ENCODE data around the gene CHRNA9. TPM values are rescaled to one million over a fixed set of nuclear protein-coding genes. Genes with fewer than 3 reads are reported as not detected.

The CHRNA9 gene
- total RNA-seq, 1 donor from 2014 or later, result not detected

DNA sequence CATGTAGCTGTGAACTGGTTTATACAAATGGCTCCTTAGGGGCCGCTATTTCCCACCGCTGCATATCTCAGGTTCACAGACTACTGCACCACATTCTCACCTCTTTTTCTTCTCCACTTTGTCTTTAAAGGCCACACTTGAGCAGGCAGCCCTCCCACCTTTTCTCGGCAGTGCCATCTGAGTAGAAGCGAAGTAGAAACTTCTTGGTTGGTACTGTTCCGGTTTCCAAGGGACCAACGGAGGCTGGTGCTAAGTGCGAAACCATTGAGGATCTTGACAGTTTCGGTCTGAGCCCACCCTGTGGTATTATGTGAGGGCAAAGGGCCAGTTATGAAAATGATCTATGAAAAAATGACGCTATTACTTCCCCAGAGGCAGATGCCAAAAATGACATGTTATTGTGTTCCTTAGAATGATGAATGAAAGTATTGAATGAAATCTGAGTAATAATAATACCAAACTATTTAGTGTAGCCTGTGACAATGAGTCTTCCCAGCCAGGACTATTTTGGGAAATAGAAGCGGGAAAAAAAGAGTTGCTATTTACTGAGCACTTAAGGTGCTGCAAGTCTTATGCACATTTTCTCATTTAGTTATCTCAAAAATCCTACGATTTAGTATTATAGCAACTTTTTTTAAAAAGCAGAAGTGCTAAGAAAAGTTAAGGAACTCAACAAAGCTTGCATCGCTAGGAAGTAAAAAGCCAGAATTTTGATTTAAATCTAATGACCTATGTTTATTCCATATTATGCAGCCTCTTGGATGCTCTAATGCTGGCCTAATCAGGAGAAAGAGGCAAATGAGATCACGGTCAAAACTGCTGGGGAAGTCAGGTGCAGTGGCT, 29.6 kb upstream of the CHRNA9 start:
- H3K4me1 Mint-ChIP-seq (ENCODE audit: unreplicated experiment), result peaks cover 29% of the 10 kb centered on the region
- peaks cover 3% of the 10 kb centered on the region for H3K27me3 Mint-ChIP-seq (ENCODE audit: unreplicated experiment)
- no peak for DNase-seq (ENCODE audit: low spot score)
- no peaks in the 10 kb centered on the region for H3K9me3 Mint-ChIP-seq (ENCODE audit: unreplicated experiment)
- TF ChIP-seq, protein P1, sequence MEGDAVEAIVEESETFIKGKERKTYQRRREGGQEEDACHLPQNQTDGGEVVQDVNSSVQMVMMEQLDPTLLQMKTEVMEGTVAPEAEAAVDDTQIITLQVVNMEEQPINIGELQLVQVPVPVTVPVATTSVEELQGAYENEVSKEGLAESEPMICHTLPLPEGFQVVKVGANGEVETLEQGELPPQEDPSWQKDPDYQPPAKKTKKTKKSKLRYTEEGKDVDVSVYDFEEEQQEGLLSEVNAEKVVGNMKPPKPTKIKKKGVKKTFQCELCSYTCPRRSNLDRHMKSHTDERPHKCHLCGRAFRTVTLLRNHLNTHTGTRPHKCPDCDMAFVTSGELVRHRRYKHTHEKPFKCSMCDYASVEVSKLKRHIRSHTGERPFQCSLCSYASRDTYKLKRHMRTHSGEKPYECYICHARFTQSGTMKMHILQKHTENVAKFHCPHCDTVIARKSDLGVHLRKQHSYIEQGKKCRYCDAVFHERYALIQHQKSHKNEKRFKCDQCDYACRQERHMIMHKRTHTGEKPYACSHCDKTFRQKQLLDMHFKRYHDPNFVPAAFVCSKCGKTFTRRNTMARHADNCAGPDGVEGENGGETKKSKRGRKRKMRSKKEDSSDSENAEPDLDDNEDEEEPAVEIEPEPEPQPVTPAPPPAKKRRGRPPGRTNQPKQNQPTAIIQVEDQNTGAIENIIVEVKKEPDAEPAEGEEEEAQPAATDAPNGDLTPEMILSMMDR (IDR thresholded peaks at IDR 0.05; ENCODE audit: unreplicated experiment), result no peak
- H3K36me3 Mint-ChIP-seq (ENCODE audit: low read depth, unreplicated experiment), result peaks cover 6% of the 10 kb centered on the region
- H3K27ac Mint-ChIP-seq (ENCODE audit: unreplicated experiment), result no peak overlapping the region
- H3K4me3 Mint-ChIP-seq (ENCODE audit: unreplicated experiment), result no peak overlapping the region

DNA sequence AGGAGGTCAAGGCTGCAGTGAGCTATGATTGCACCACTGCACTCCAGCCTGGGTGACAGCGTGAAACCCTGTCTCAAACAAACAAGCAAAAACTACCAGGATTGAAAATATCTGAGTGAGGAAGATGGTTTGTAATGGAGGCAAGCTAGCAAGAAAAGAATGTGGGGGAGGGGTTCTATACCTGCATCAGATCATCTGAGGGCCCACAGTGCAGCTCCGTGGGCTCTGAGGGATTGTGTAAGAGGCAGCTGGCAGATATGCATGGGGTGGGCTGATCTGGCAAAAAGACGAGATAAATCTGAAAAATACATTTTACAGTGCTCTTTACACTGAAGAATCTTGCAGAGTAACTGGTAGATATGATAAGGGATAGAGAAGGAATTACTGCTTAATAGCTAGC, 28.9 kb upstream of the CHRNA9 start:
- DNase-seq (ENCODE audit: low spot score), result no peak
- TF ChIP-seq, protein P1 (IDR thresholded peaks at IDR 0.05; ENCODE audit: unreplicated experiment), result no peak
- Mint-ChIP-seq H3K36me3 (ENCODE audit: low read depth, unreplicated experiment) (peaks cover 6% of the 10 kb centered on the region), H3K27me3 (ENCODE audit: unreplicated experiment) (peaks cover 9% of the 10 kb centered on the region), H3K4me3 (ENCODE audit: unreplicated experiment) (no peak overlapping the region), H3K4me1 (ENCODE audit: unreplicated experiment) (peaks cover 36% of the 10 kb centered on the region), H3K9me3 (ENCODE audit: unreplicated experiment) (no peaks in the 10 kb centered on the region), H3K27ac (ENCODE audit: unreplicated experiment) (peak overlapping the region; percentile 53)

DNA sequence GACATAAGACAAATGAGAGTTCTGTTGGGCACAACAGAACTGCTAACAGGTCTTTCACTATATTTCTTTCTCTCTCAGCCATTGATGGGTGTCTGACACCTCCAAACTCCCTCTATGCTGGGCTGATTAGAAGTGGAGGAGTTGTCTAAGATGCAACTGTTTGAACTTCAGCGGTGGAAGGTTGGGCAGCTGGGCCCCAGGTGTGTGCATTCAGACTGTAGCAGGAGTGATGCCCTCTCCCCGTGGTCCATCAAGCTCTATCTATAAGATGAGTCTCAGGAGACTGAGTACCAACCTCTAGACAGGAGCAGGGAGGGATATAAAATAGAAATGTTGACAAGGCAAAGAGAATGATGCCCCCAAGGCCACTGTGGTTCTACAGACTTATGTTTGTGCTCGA, 28.2 kb upstream of the CHRNA9 start:
- TF ChIP-seq, protein P1 (IDR thresholded peaks at IDR 0.05; ENCODE audit: unreplicated experiment), result no peak
- H3K27ac Mint-ChIP-seq (ENCODE audit: unreplicated experiment), result no peak overlapping the region
- H3K4me1 Mint-ChIP-seq (ENCODE audit: unreplicated experiment), result peaks cover 43% of the 10 kb centered on the region
- H3K4me3 Mint-ChIP-seq (ENCODE audit: unreplicated experiment), result no peak overlapping the region
- peaks cover 11% of the 10 kb centered on the region for H3K27me3 Mint-ChIP-seq (ENCODE audit: unreplicated experiment)
- H3K9me3 Mint-ChIP-seq (ENCODE audit: unreplicated experiment), result no peaks in the 10 kb centered on the region
- no peak for DNase-seq (ENCODE audit: low spot score)
- H3K36me3 Mint-ChIP-seq (ENCODE audit: low read depth, unreplicated experiment), result peaks cover 6% of the 10 kb centered on the region

DNA sequence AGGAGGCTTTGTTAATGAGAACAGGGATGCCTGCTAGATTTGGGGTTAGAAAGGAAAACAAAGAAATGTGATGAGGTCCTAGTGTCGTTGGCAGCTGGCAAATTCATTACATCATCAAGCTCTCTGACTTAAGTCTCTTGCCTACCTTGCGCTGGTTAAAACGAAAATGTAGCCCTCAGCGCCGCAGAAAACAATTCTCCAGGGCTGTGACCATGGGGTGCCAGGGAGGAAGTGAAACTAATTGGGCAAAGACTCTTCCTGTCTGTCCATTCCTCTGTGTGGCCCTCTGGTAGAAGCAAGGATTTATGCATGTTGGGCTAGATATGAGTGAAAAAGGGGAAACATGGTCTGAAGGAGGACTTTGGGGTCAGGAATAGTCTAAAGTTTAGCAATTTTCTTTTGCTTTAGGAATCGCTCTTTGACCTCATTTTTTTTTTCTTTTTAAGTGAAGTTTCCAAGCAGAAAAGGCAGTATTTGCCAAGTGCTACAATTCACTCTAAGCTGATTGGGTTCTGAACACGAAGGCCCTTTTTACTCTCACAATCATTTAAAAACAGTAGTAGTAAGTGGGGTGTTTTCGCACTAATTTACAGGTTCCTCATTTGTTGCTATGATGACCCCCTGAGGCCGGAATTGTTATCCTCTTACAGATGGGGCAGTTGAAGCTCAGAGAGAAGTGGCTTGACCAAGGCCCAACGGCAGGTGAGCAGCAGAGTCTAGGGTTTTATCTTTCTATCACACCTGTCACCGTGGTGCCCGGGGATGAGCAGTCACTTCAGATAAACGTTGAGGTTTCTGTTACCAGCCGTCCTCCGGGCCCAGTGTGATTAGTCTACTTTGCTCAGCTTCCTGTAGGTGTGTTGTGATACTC, 27.3 kb upstream of the CHRNA9 start:
- DNase-seq (ENCODE audit: low spot score), result no peak
- H3K4me1 Mint-ChIP-seq (ENCODE audit: unreplicated experiment), result peaks cover 51% of the 10 kb centered on the region
- no peak overlapping the region for H3K27ac Mint-ChIP-seq (ENCODE audit: unreplicated experiment)
- H3K9me3 Mint-ChIP-seq (ENCODE audit: unreplicated experiment), result no peaks in the 10 kb centered on the region
- no peak overlapping the region for H3K4me3 Mint-ChIP-seq (ENCODE audit: unreplicated experiment)
- H3K36me3 Mint-ChIP-seq (ENCODE audit: low read depth, unreplicated experiment), result peaks cover 6% of the 10 kb centered on the region
- H3K27me3 Mint-ChIP-seq (ENCODE audit: unreplicated experiment), result peaks cover 17% of the 10 kb centered on the region
- TF ChIP-seq, protein P1 (IDR thresholded peaks at IDR 0.05; ENCODE audit: unreplicated experiment), result no peak
